Renal pelvis (tissue), 12 donors: ENCODE results near the gene SPEM2. TPM values are rescaled to one million over a fixed set of nuclear protein-coding genes. Genes with fewer than 3 reads are reported as not detected.

Source experiments
- DNase-seq: peaks from one replicate; pipeline ENCODE4 v3.0.0-alpha.2; 2013
- long read RNA-seq, 16 experiments: transcript quantifications; one replicate each; lab custom pipeline, GENCODE V29; 2026
- polyA plus RNA-seq, 3 donors: library from polyadenylated mRNA; unstranded; fragments of 120-200 nt; gene quantifications; one replicate each; pipeline ENCODE4 v1.2.1, GENCODE V29; 2013; ENCODE audit not compliant: insufficient read length in 3 of 3

The SPEM2 gene
- not detected for polyA plus RNA-seq
- long read RNA-seq, donor 1: 0 reads
- long read RNA-seq, donor 2: 0 reads
- long read RNA-seq, donor 3: 0 reads
- long read RNA-seq, donor 4: 0 reads
- long read RNA-seq, donor 5: 0 reads
- long read RNA-seq, donor 6: 0 reads
- long read RNA-seq, donor 7: 0 reads
- long read RNA-seq, donor 8: 0 reads
- long read RNA-seq, donor 9: 0 reads
- long read RNA-seq, donor 10: 0 reads
- long read RNA-seq, donor 11: 0 reads
- long read RNA-seq, donor 12: 0 reads
- long read RNA-seq, donor 13: 0 reads
- long read RNA-seq, donor 14: 0 reads
- long read RNA-seq, donor 15: 0 reads
- long read RNA-seq, donor 16: 0 reads

GRCh38 chr17:7425316-7425715 lies at the start of gene SPEM2:
SPEM2 (plus strand) TSS chr17:7425616; CDS start chr17:7425689, 73 bp downstream.
- DNase-seq: no peak

- no peak for DNase-seq
Observed at GRCh38 chr17:7379134-7379533, 46.3 kb upstream of the SPEM2 start.

GRCh38 chr17:7380321-7380720 lies 45.1 kb upstream of the SPEM2 start:
- no peak for DNase-seq

- no peak for DNase-seq
Observed at GRCh38 chr17:7380855-7381683, 44.3 kb upstream of the SPEM2 start, which contains the start of gene TNK1. TNK1 (plus strand) TSS chr17:7381089; CDS start chr17:7382927, 1,838 bp downstream.

- no peak for DNase-seq
Observed at GRCh38 chr17:7382901-7383300, 42.5 kb upstream of the SPEM2 start.

- DNase-seq: no peak
Observed at GRCh38 chr17:7383371-7383741, 42.1 kb upstream of the SPEM2 start.

- peak; percentile 61 for DNase-seq
Observed at GRCh38 chr17:7383742-7384488, 41.5 kb upstream of the SPEM2 start.

GRCh38 chr17:7384489-7385081 lies 40.8 kb upstream of the SPEM2 start:
- DNase-seq: no peak

GRCh38 chr17:7388856-7389255 lies 36.6 kb upstream of the SPEM2 start:
- DNase-seq: no peak

GRCh38 chr17:7389924-7390910 lies 35.2 kb upstream of the SPEM2 start:
- no peak for DNase-seq

- DNase-seq: no peak
Observed at GRCh38 chr17:7391307-7391706, 34.1 kb upstream of the SPEM2 start.

GRCh38 chr17:7392696-7393612 lies 32.5 kb upstream of the SPEM2 start:
- DNase-seq: no peak

GRCh38 chr17:7393613-7394451 lies 31.6 kb upstream of the SPEM2 start:
- no peak for DNase-seq

- peak; percentile 84 for DNase-seq
Observed at GRCh38 chr17:7394452-7395191, 30.8 kb upstream of the SPEM2 start, which contains the start of gene PLSCR3. PLSCR3 (minus strand) TSS chr17:7394525; CDS start chr17:7394110, 415 bp downstream.

- no peak for DNase-seq
Observed at GRCh38 chr17:7396147-7396546, 29.3 kb upstream of the SPEM2 start.

- no peak for DNase-seq
Observed at GRCh38 chr17:7398612-7399011, 26.8 kb upstream of the SPEM2 start.

GRCh38 chr17:7403043-7403726 lies 22.2 kb upstream of the SPEM2 start:
- DNase-seq: no peak
